ENCODE data around the gene SSBP4. TPM values are rescaled to one million over a fixed set of nuclear protein-coding genes. Genes with fewer than 3 reads are reported as not detected.

The SSBP4 gene
- total RNA-seq, 1 experiment from 2014 or later = 46.2 TPM

- Histone ChIP-seq H3K9me3 (no peaks in the 10 kb centered on the region), H3K27me3 (replicated peaks; ENCODE audit: control insufficient read depth, insufficient read depth, low read length) (no peaks in the 10 kb centered on the region), H3K4me3 (ENCODE audit: low read depth, low read length) (peak overlapping the region; percentile 57), H3K36me3 (ENCODE audit: control insufficient read depth, insufficient read depth, low read length) (no peaks in the 10 kb centered on the region), H3K4me1 (peaks cover 33% of the 10 kb centered on the region)
- POLR2A ChIA-PET = interaction anchor here (0.5 to 4.0 kb wide), 8 partner anchors 15 to 193 kb away, joined by 3 to 32 read pairs (median 4); partner anchors contain the start of genes JUND and LSM4
- peak overlapping the region; percentile 89 for H3K4me3 Mint-ChIP-seq (ENCODE audit: unreplicated experiment)
- intact Hi-C loops (cut with micrococcal nuclease; ENCODE audit: unreplicated experiment) = no loop called here
- no peaks in the 10 kb centered on the region for H3K27me3 Mint-ChIP-seq (ENCODE audit: insufficient read depth, unreplicated experiment)
- CTCF ChIA-PET = interaction anchor here (0.5 to 2.7 kb wide), 9 partner anchors 16 to 140 kb away, joined by 4 to 15 read pairs (median 5); partner anchors contain the start of gene GDF15
- TSS peak; percentile 45 for BruUV-seq (replicated peaks)
- peak; percentile 84 to 86 for DNase-seq
- peaks cover 18% of the 10 kb centered on the region for H3K36me3 Mint-ChIP-seq (ENCODE audit: insufficient read depth, unreplicated experiment)
- TF ChIP-seq CTCF (IDR thresholded peaks at IDR 0.05; ENCODE audit: insufficient read depth in 1 of 2, low read depth in 1 of 2, low read length in 1 of 2, severe bottlenecking in 1 of 2, unreplicated experiment in 1 of 2) = no peak
- H3K9me3 Mint-ChIP-seq (ENCODE audit: unreplicated experiment) = no peaks in the 10 kb centered on the region
- H3K4me1 Mint-ChIP-seq (ENCODE audit: low read depth, unreplicated experiment) = no peaks in the 10 kb centered on the region
- peak overlapping the region; percentile 91 for H3K27ac Mint-ChIP-seq (ENCODE audit: unreplicated experiment)
These were observed 1.8 kb upstream of the SSBP4 start for GRCh38 chr19:18417250-18418028.

- Histone ChIP-seq H3K27me3 (replicated peaks; ENCODE audit: control insufficient read depth, insufficient read depth, low read length) (no peaks in the 10 kb centered on the region), H3K4me3 (ENCODE audit: low read depth, low read length) (peak overlapping the region; percentile 57), H3K36me3 (ENCODE audit: control insufficient read depth, insufficient read depth, low read length) (no peaks in the 10 kb centered on the region), H3K9me3 (no peaks in the 10 kb centered on the region), H3K4me1 (peaks cover 33% of the 10 kb centered on the region)
- no TSS peak for BruUV-seq (replicated peaks)
- H3K9me3 Mint-ChIP-seq (ENCODE audit: unreplicated experiment) = no peaks in the 10 kb centered on the region
- TF ChIP-seq CTCF (IDR thresholded peaks at IDR 0.05; ENCODE audit: insufficient read depth in 1 of 2, low read depth in 1 of 2, low read length in 1 of 2, severe bottlenecking in 1 of 2, unreplicated experiment in 1 of 2) = no peak
- H3K4me1 Mint-ChIP-seq (ENCODE audit: low read depth, unreplicated experiment) = peaks cover 3% of the 10 kb centered on the region
- peak in 1 of 2 experiments; percentile 23 for DNase-seq
- ChIA-PET CTCF (interaction anchor here (0.5 to 2.7 kb wide), 5 partner anchors 32 to 140 kb away, joined by 4 to 15 read pairs (median 7); partner anchors contain the start of gene GDF15), POLR2A (interaction anchor here (0.5 to 4.0 kb wide), 6 partner anchors 38 to 193 kb away, joined by 3 to 32 read pairs (median 3); partner anchors contain the start of genes JUND and LSM4)
- H3K27ac Mint-ChIP-seq (ENCODE audit: unreplicated experiment) = peak overlapping the region; percentile 19
- H3K36me3 Mint-ChIP-seq (ENCODE audit: insufficient read depth, unreplicated experiment) = peaks cover 18% of the 10 kb centered on the region
- intact Hi-C loops (cut with micrococcal nuclease; ENCODE audit: unreplicated experiment) = no loop called here
- no peaks in the 10 kb centered on the region for H3K27me3 Mint-ChIP-seq (ENCODE audit: insufficient read depth, unreplicated experiment)
- H3K4me3 Mint-ChIP-seq (ENCODE audit: unreplicated experiment) = peak overlapping the region; percentile 89
These were observed 1.1 kb upstream of the SSBP4 start for GRCh38 chr19:18418029-18418482.

- peaks cover 36% of the 10 kb centered on the region for H3K4me1 ChIP-seq
- peak overlapping the region; percentile 19 for H3K27ac Mint-ChIP-seq (ENCODE audit: unreplicated experiment)
- CTCF ChIA-PET = interaction anchor here (0.5 to 2.7 kb wide), 17 partner anchors 17 to 321 kb away, joined by 3 to 15 read pairs (median 5); partner anchors contain the start of genes GDF15 and LSM4
These were observed 559 bp upstream of the SSBP4 start for GRCh38 chr19:18418483-18419194.

More at GRCh38 chr19:18418483-18419194, 559 bp upstream of the SSBP4 start:
- Mint-ChIP-seq H3K4me3 (ENCODE audit: unreplicated experiment) (peak overlapping the region; percentile 89), H3K27me3 (ENCODE audit: insufficient read depth, unreplicated experiment) (no peaks in the 10 kb centered on the region), H3K9me3 (ENCODE audit: unreplicated experiment) (no peaks in the 10 kb centered on the region), H3K36me3 (ENCODE audit: insufficient read depth, unreplicated experiment) (peaks cover 18% of the 10 kb centered on the region), H3K4me1 (ENCODE audit: low read depth, unreplicated experiment) (peaks cover 7% of the 10 kb centered on the region)
- TF ChIP-seq CTCF (IDR thresholded peaks at IDR 0.05; ENCODE audit: insufficient read depth in 1 of 2, low read depth in 1 of 2, low read length in 1 of 2, severe bottlenecking in 1 of 2, unreplicated experiment in 1 of 2) = no peak
- intact Hi-C loops (cut with micrococcal nuclease; ENCODE audit: unreplicated experiment) = loop anchor here (1.0 kb wide), 1 partner anchor 20 kb away; the partner anchor contains the start of gene ISYNA1
- Histone ChIP-seq H3K27me3 (replicated peaks; ENCODE audit: control insufficient read depth, insufficient read depth, low read length) (no peaks in the 10 kb centered on the region), H3K9me3 (no peaks in the 10 kb centered on the region), H3K4me3 (ENCODE audit: low read depth, low read length) (peak overlapping the region; percentile 85), H3K36me3 (ENCODE audit: control insufficient read depth, insufficient read depth, low read length) (no peaks in the 10 kb centered on the region)
- POLR2A ChIA-PET = interaction anchor here (0.5 to 4.0 kb wide), 7 partner anchors 33 to 170 kb away, joined by 3 to 32 read pairs (median 3); partner anchors contain the start of genes GDF15, JUND and LSM4
- no TSS peak for BruUV-seq (replicated peaks)
- DNase-seq = no peak

All from Caco-2 (cell line).